Stimulated activated CD4-positive, alpha-beta T cell treated with anti-CD3 and anti-CD28 coated beads, Interleukin-12 subunit alpha, Interleukin-12 subunit beta, amount 100 ng/mL, for 48 hours (primary cell): ENCODE results near the gene TMEM202.
"Not testable (repeated sequence)": the region's sequence is repeated elsewhere in the genome, so short reads cannot be mapped to it uniquely, and the experiment has no call there.

Source experiments
- DNase-seq, 3 donors: peaks; one replicate each; pipeline ENCODE4 v3.0.0-alpha.2; 2020; ENCODE audit warnings: low read depth in 2 of 3, low spot score in 1 of 3

Gene TMEM202

GRCh38 chr15:72398648-72399047 lies 543 bp downstream of the TMEM202 start:
- DNase-seq = no peak

GRCh38 chr15:72402726-72403125 lies 4.6 kb downstream of the TMEM202 start:
- no peak for DNase-seq

- no peak for DNase-seq
These were observed 6.3 kb downstream of the TMEM202 start for GRCh38 chr15:72404356-72404755.

- no peak for DNase-seq
These were observed 6.7 kb downstream of the TMEM202 start for GRCh38 chr15:72404841-72405240.

GRCh38 chr15:72406936-72407335 lies 8.8 kb downstream of the TMEM202 start:
- no peak for DNase-seq

GRCh38 chr15:72411111-72411510 lies 13.0 kb downstream of the TMEM202 start:
- no peak for DNase-seq

GRCh38 chr15:72411544-72411943 lies 13.4 kb downstream of the TMEM202 start:
- DNase-seq = no peak

GRCh38 chr15:72413337-72413736 lies 15.2 kb downstream of the TMEM202 start:
- not testable (repeated sequence) for DNase-seq

- DNase-seq = no peak
These were observed 17.2 kb downstream of the TMEM202 start for GRCh38 chr15:72415304-72415703.

- not testable (repeated sequence) for DNase-seq
These were observed 21.7 kb downstream of the TMEM202 start for GRCh38 chr15:72419768-72420167.

- no peak for DNase-seq
These were observed 22.5 kb downstream of the TMEM202 start for GRCh38 chr15:72420576-72420975.

GRCh38 chr15:72421484-72421883 lies 23.4 kb downstream of the TMEM202 start:
- DNase-seq = no peak

- DNase-seq = no peak
These were observed 25.2 kb downstream of the TMEM202 start for GRCh38 chr15:72423256-72423655.

- DNase-seq = no peak
These were observed 28.6 kb downstream of the TMEM202 start for GRCh38 chr15:72426753-72427152.

GRCh38 chr15:72437650-72438316 lies 39.7 kb downstream of the TMEM202 start:
- no peak for DNase-seq

GRCh38 chr15:72442848-72443247 lies 44.7 kb downstream of the TMEM202 start:
- not testable (repeated sequence) for DNase-seq

GRCh38 chr15:72445426-72445825 lies 47.3 kb downstream of the TMEM202 start:
- DNase-seq = no peak

GRCh38 chr15:72450805-72451204 lies 52.7 kb downstream of the TMEM202 start:
- DNase-seq = no peak

- DNase-seq = no peak
These were observed 53.1 kb downstream of the TMEM202 start for GRCh38 chr15:72451224-72451623.

GRCh38 chr15:72456684-72457083 lies 58.6 kb downstream of the TMEM202 start:
- no peak for DNase-seq
